Measurements from ENCODE around the gene SLC12A7. TPM values are rescaled to one million over a fixed set of nuclear protein-coding genes. Genes with fewer than 3 reads are reported as not detected.

SLC12A7 gene
- total RNA-seq, 1 experiment from 2014 or later: 28.1 TPM

GRCh38 chr5:1078851-1079250 lies 33.0 kb downstream of the SLC12A7 start (continued):
- TF ChIP-seq ZBTB43 (CRISPR knock-in tag; IDR thresholded peaks at IDR 0.05) (no peak), SMAD4 (CRISPR knock-in tag; IDR thresholded peaks at IDR 0.05) (no peak), RELA (CRISPR knock-in tag; IDR thresholded peaks at IDR 0.05; ENCODE audit: borderline replicate concordance) (no peak), CREM (CRISPR knock-in tag; IDR thresholded peaks at IDR 0.05) (no peak), FOXP4 (CRISPR knock-in tag; IDR thresholded peaks at IDR 0.05) (no peak), GRHL2 (CRISPR knock-in tag; IDR thresholded peaks at IDR 0.05; ENCODE audit: insufficient replicate concordance, severe bottlenecking) (no peak), ATF6 (CRISPR knock-in tag; IDR thresholded peaks at IDR 0.05) (no peak), ZNF232 (CRISPR knock-in tag; IDR thresholded peaks at IDR 0.05) (no peak), NR1H2 (CRISPR knock-in tag; IDR thresholded peaks at IDR 0.05) (no peak), ELF4 (CRISPR knock-in tag; IDR thresholded peaks at IDR 0.05; ENCODE audit: low read depth) (no peak)
- TF ChIP-seq, protein P1, sequence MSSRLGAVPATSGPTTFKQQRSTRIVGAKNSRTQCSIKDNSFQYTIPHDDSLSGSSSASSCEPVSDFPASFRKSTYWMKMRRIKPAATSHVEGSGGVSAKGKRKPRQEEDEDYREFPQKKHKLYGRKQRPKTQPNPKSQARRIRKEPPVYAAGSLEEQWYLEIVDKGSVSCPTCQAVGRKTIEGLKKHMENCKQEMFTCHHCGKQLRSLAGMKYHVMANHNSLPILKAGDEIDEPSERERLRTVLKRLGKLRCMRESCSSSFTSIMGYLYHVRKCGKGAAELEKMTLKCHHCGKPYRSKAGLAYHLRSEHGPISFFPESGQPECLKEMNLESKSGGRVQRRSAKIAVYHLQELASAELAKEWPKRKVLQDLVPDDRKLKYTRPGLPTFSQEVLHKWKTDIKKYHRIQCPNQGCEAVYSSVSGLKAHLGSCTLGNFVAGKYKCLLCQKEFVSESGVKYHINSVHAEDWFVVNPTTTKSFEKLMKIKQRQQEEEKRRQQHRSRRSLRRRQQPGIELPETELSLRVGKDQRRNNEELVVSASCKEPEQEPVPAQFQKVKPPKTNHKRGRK (CRISPR knock-in tag; IDR thresholded peaks at IDR 0.05; ENCODE audit: borderline replicate concordance): no peak

GRCh38 chr5:1078206-1078605 lies 33.7 kb downstream of the SLC12A7 start:
- peaks cover 8% of the 10 kb centered on the region for H3K36me3 Mint-ChIP-seq
- ChIA-PET POLR2A (no interaction called here), CTCF (no interaction called here)
- H3K4me3 Mint-ChIP-seq: no peak overlapping the region
- H3K27me3 Mint-ChIP-seq (ENCODE audit: low read depth): no peaks in the 10 kb centered on the region
- no peak overlapping the region for H3K27ac Mint-ChIP-seq
- H3K9me3 Mint-ChIP-seq: no peaks in the 10 kb centered on the region
- no peaks in the 10 kb centered on the region for H3K4me1 Mint-ChIP-seq
- DNase-seq (ENCODE audit: low spot score) (no peak), ATAC-seq (no peak)
- TF ChIP-seq HMGA2 (CRISPR knock-in tag; IDR thresholded peaks at IDR 0.05) (no peak), AFF4 (CRISPR knock-in tag; IDR thresholded peaks at IDR 0.05; ENCODE audit: borderline replicate concordance) (no peak), E2F1 (CRISPR knock-in tag; IDR thresholded peaks at IDR 0.05) (no peak), ARID4B (CRISPR knock-in tag; IDR thresholded peaks at IDR 0.05; ENCODE audit: borderline replicate concordance) (no peak), ETV6 (CRISPR knock-in tag; IDR thresholded peaks at IDR 0.05) (no peak), MAX (CRISPR knock-in tag; IDR thresholded peaks at IDR 0.05) (no peak), ZBTB21 (CRISPR knock-in tag; IDR thresholded peaks at IDR 0.05; ENCODE audit: borderline replicate concordance) (no peak)
- TF ChIP-seq, protein P2, sequence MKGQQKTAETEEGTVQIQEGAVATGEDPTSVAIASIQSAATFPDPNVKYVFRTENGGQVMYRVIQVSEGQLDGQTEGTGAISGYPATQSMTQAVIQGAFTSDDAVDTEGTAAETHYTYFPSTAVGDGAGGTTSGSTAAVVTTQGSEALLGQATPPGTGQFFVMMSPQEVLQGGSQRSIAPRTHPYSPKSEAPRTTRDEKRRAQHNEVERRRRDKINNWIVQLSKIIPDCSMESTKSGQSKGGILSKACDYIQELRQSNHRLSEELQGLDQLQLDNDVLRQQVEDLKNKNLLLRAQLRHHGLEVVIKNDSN (CRISPR knock-in tag; IDR thresholded peaks at IDR 0.05): no peak
